HCT116 (cell line): Measurements from ENCODE around the gene MYZAP. TPM values are rescaled to one million over a fixed set of nuclear protein-coding genes. Genes with fewer than 3 reads are reported as not detected.

Experiments
- ATAC-seq: fragments of 200-7000 bp; cut with Tn5 transposase; 2 replicates; pipeline ENCODE4 v1.9.1; 2020; ENCODE audit warnings: mild to moderate bottlenecking, moderate library complexity
- BruUV-seq: library from RNA; stranded (reverse); fragments of 400-500 nt; replicated peaks from 2 replicates; lab custom pipeline; 2021; lab: Mats Ljungman, UMichigan
- CTCF ChIA-PET: fragments of 300-600 bp; sonication (Branson Sonifier 250); formaldehyde crosslinking; loops from one replicate; lab custom pipeline; 2021; ENCODE audit warnings: antibody characterized with exemption; lab: Charles Lee
- POLR2A ChIA-PET: fragments of 300-600, 350-600 bp; sonication (Branson Sonifier 250); formaldehyde crosslinking; loops from one replicate; lab custom pipeline; 2021; ENCODE audit warnings: antibody characterized with exemption; lab: Charles Lee
- RAD21 ChIA-PET, 2 experiments: fragments of 300-600 bp; sonication (Branson Sonifier 250); formaldehyde crosslinking; loops; one replicate each; lab custom pipeline; 2023; ENCODE audit warnings: low total read pairs in 2 of 2; ENCODE audit not compliant: uncharacterized antibody in 2 of 2, unreplicated experiment in 2 of 2, low non-redundant PET in 1 of 2; lab: Charles Lee
- DNase-seq: peaks from one replicate; pipeline ENCODE4 v3.0.0-alpha.2; 2010; ENCODE audit warnings: low read depth, low spot score
- H2AFZ ChIP-seq: fragments of 200-600 bp; shearing (Covaris generic), sonication (generic); 2 replicates; pipeline ENCODE4 v1.6.1; 2017; ENCODE audit warnings: low read depth, mixed run types, mixed read lengths, antibody characterized with exemption, low read length; ENCODE audit not compliant: poor library complexity, severe bottlenecking
- H3K27ac ChIP-seq: 2 replicates; pipeline ENCODE4 v1.5.1; 2012; ENCODE audit warnings: low read depth, low read length
- H3K27me3 ChIP-seq: fragments of 200-600 bp; sonication (generic); 2 replicates; pipeline ENCODE4 v1.6.1; 2016; ENCODE audit warnings: mixed run types, low read length, mixed read lengths; ENCODE audit not compliant: insufficient read depth
- H3K36me3 ChIP-seq, 2 experiments: fragments of 200-500 bp in 1 of 2; fragments of 200-600 bp in 1 of 2; sonication (Bioruptor generic) in 1 of 2; sonication (generic) in 1 of 2; 2 replicates each; pipeline versions ENCODE4 v1.5.1 to v1.6.1; 2014 to 2016; ENCODE audit warnings: low read length in 2 of 2, inconsistent platforms in 1 of 2, mixed read lengths in 1 of 2, mixed run types in 1 of 2; ENCODE audit not compliant: insufficient read depth in 2 of 2, control insufficient read depth in 1 of 2
- H3K4me1 ChIP-seq, 2 experiments: fragments of 200-600 bp in 1 of 2; sonication (generic) in 1 of 2; 2 replicates each; pipeline versions ENCODE4 v1.5.1 to v1.6.1; 2012 to 2017; ENCODE audit warnings: low read length in 2 of 2, inconsistent platforms in 1 of 2, mild to moderate bottlenecking in 1 of 2, mixed read lengths in 1 of 2, mixed run types in 1 of 2, moderate library complexity in 1 of 2; ENCODE audit not compliant: insufficient read depth in 2 of 2, control insufficient read depth in 1 of 2
- H3K4me2 ChIP-seq: fragments of 200-600 bp; sonication (generic); 2 replicates; pipeline ENCODE4 v1.6.1; 2017; ENCODE audit warnings: mixed run types, low read length, mixed read lengths
- H3K4me3 ChIP-seq, 2 experiments: fragments of 200-600 bp in 1 of 2; sonication (generic) in 1 of 2; replicated peaks in 1 of 2; 2 replicates each; pipeline ENCODE4 v1.5.1; 2011 to 2016; ENCODE audit warnings: low read length in 2 of 2, control low read depth in 1 of 2, low read depth in 1 of 2, mild to moderate bottlenecking in 1 of 2, mixed read lengths in 1 of 2, mixed run types in 1 of 2
- H3K79me2 ChIP-seq: fragments of 200-600 bp; sonication (generic); 2 replicates; pipeline ENCODE4 v1.6.1; 2017; ENCODE audit warnings: mild to moderate bottlenecking, mixed run types, low read length, moderate library complexity, mixed read lengths; ENCODE audit not compliant: insufficient read depth
- H3K9ac ChIP-seq: fragments of 200-600 bp; sonication (generic); 2 replicates; pipeline ENCODE4 v1.6.1; 2016; ENCODE audit warnings: low read length, mixed read lengths
- H3K9me2 ChIP-seq: fragments of 200-600 bp; sonication (generic), shearing (Covaris generic); 2 replicates; pipeline ENCODE4 v1.6.1; 2017; ENCODE audit warnings: mixed run types, mild to moderate bottlenecking, moderate library complexity; ENCODE audit not compliant: insufficient read depth
- H3K9me3 ChIP-seq, 2 experiments: fragments of 200-500 bp in 1 of 2; fragments of 200-600 bp in 1 of 2; sonication (Bioruptor generic) in 1 of 2; sonication (generic) in 1 of 2; 2 replicates each; pipeline ENCODE4 v1.6.1; 2014 to 2017; ENCODE audit warnings: low read length in 2 of 2, mixed read lengths in 2 of 2, inconsistent platforms in 1 of 2, low read depth in 1 of 2, mild to moderate bottlenecking in 1 of 2, mixed run types in 1 of 2, moderate library complexity in 1 of 2; ENCODE audit not compliant: control insufficient read depth in 1 of 2, insufficient read depth in 1 of 2
- H4K20me1 ChIP-seq: fragments of 200-600 bp; sonication (generic), shearing (Covaris generic); 2 replicates; pipeline ENCODE4 v1.6.1; 2017; ENCODE audit warnings: mixed run types, mild to moderate bottlenecking, moderate library complexity; ENCODE audit not compliant: insufficient read depth
- EGR1 ChIP-seq: IDR thresholded peaks from 2 replicates; pipeline ENCODE4 v1.6.1; 2012; ENCODE audit warnings: low read depth
- ELF1 ChIP-seq: IDR thresholded peaks from 2 replicates; pipeline ENCODE4 v1.6.1; 2012; ENCODE audit warnings: low read depth, borderline replicate concordance
- EZH2 ChIP-seq: fragments of 200-600 bp; sonication (generic); IDR thresholded peaks from 2 replicates; pipeline ENCODE4 v1.6.1; 2017; ENCODE audit warnings: antibody characterized with exemption, mixed run types
- EZH2phosphoT487 ChIP-seq: fragments of 200-600 bp; IDR thresholded peaks from 2 replicates; pipeline ENCODE4 v1.6.1; 2018; ENCODE audit warnings: antibody characterized with exemption, borderline replicate concordance
- JUND ChIP-seq: IDR thresholded peaks from 2 replicates; pipeline ENCODE4 v1.6.1; 2012
- POLR2A ChIP-seq: IDR thresholded peaks from 2 replicates; pipeline ENCODE4 v1.7.0; 2011; ENCODE audit warnings: borderline replicate concordance; ENCODE audit not compliant: insufficient read depth, insufficient read length; ENCODE audit errors: extremely low read depth
- RAD21 ChIP-seq: IDR thresholded peaks from 2 replicates; pipeline ENCODE4 v1.6.1; 2012; ENCODE audit warnings: low read depth, mild to moderate bottlenecking
- SIN3A ChIP-seq: IDR thresholded peaks from 2 replicates; pipeline ENCODE4 v1.6.1; 2012; ENCODE audit warnings: low read depth
- SRF ChIP-seq: IDR thresholded peaks from 2 replicates; pipeline ENCODE4 v1.6.1; 2012; ENCODE audit warnings: low read depth
- TCF7L2 ChIP-seq: IDR thresholded peaks from 2 replicates; pipeline ENCODE4 v1.7.0; 2011; ENCODE audit warnings: borderline replicate concordance, inconsistent platforms; ENCODE audit not compliant: insufficient read depth, insufficient read length; ENCODE audit errors: extremely low read depth
- YY1 ChIP-seq: IDR thresholded peaks from 2 replicates; pipeline ENCODE4 v1.6.1; 2011; ENCODE audit warnings: low read length, low read depth, moderate library complexity, mild to moderate bottlenecking; ENCODE audit not compliant: insufficient replicate concordance; ENCODE audit errors: extremely low read depth
- ZNF274 ChIP-seq: fragments of 200-500 bp; sonication (Bioruptor generic); IDR thresholded peaks from 2 replicates; pipeline ENCODE4 v1.6.1; 2014; ENCODE audit warnings: mild to moderate bottlenecking, low read depth, low read length, inconsistent platforms
- intact Hi-C: fragments of 100-400 bp; cut with micrococcal nuclease; formaldehyde crosslinking; loops from 2 replicates; pipeline ENCODE4 v1.10.0; 2022
- total RNA-seq: library from RNA; stranded (reverse); gene quantifications from one replicate; pipeline ENCODE4 v1.2.1, GENCODE V29; 2021; ENCODE audit not compliant: unreplicated experiment
- TF ChIP-seq, protein P1 (sequence below), 3 experiments: fragments of 200-600 bp in 1 of 3; sonication (generic) in 1 of 3; IDR thresholded peaks in 2 of 3; conservative IDR thresholded peaks in 1 of 3; 2 replicates each; pipeline ENCODE4 v1.5.1; 2012 to 2017; ENCODE audit warnings: low read depth in 2 of 3, low read length in 2 of 3, antibody characterized with exemption in 1 of 3, borderline replicate concordance in 1 of 3, control low read depth in 1 of 3, mild to moderate bottlenecking in 1 of 3, mixed read lengths in 1 of 3, mixed run types in 1 of 3, moderate library complexity in 1 of 3; ENCODE audit not compliant: insufficient read depth in 1 of 3
- TF ChIP-seq, protein P2 (sequence below): IDR thresholded peaks from 2 replicates; pipeline ENCODE4 v1.6.1; 2011; ENCODE audit warnings: mild to moderate bottlenecking, low read length, moderate library complexity; ENCODE audit not compliant: insufficient replicate concordance; ENCODE audit errors: extremely low read depth
- TF ChIP-seq, protein P3 (sequence below): IDR thresholded peaks from 2 replicates; pipeline ENCODE4 v1.6.1; 2012
- TF ChIP-seq, protein P4 (sequence below): IDR thresholded peaks from 2 replicates; pipeline ENCODE4 v1.6.1; 2012; ENCODE audit warnings: low read depth

The MYZAP gene
- total RNA-seq, 1 experiment from 2014 or later, result 5.8 TPM

DNA sequence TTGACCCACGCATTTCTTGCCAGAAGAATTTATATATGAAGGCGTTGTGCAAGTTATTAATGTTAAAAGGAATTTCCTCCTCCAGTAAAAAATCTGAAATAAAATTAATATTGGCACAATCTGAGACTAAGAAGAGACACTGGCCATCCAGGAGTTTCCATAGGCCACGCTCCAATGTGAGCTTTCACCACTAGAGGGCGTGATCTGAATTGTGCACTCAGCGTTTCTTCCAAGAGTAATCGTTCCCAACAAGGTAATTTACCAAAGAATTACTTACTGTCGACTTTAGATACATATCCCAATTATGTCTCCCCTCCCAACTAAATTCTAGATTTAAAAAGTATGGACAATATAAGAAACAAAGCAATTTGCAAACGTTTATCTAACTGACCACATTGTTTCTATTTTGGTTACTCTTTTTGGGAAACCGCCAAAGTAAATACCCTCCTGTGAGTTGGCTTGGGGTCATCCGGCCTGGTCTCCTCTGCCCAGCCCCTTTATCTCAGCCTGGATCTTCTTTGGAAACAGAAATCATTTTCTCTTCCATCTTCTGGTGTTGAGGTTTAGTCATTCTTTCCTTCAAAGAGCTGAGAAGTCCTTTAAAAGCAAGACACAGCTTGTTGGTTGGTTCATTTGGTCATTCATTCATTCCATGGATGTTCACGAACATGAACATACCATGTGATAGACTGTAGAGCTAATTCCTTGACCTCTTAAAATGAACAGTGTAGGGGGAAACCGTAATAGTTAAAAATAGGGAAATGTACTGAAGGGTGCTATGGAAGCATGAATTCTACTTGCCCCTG, 141.0 kb downstream of the MYZAP start:
- peak overlapping the region; percentile 18; the same call in 1 of the 2 replicates for H3K4me2 ChIP-seq
- H3K27me3 ChIP-seq, result no peaks in the 10 kb centered on the region
- no peak overlapping the region for H3K9ac ChIP-seq
- peaks cover 0 to 6% of the 10 kb centered on the region in 2 experiments; a peak in 1 of 4 replicates for H3K9me3 ChIP-seq
- no peaks in the 10 kb centered on the region for H3K9me2 ChIP-seq
- ATAC-seq, result peak; percentile 91
- H3K27ac ChIP-seq, result no peak overlapping the region
- no peak overlapping the region for H2AFZ ChIP-seq
- RAD21 ChIA-PET, result no interaction called here
- no peaks in the 10 kb centered on the region for H3K79me2 ChIP-seq
- intact Hi-C loops, result loop anchor here (1.0 to 5.0 kb wide), 3 partner anchors 172 to 450 kb away; no protein-coding TSS in a partner anchor
- H3K4me1 ChIP-seq, result peaks cover 4% of the 10 kb centered on the region in 2 experiments; a peak in 3 of 4 replicates
- BruUV-seq, result no TSS peak
- TF ChIP-seq, protein P1, sequence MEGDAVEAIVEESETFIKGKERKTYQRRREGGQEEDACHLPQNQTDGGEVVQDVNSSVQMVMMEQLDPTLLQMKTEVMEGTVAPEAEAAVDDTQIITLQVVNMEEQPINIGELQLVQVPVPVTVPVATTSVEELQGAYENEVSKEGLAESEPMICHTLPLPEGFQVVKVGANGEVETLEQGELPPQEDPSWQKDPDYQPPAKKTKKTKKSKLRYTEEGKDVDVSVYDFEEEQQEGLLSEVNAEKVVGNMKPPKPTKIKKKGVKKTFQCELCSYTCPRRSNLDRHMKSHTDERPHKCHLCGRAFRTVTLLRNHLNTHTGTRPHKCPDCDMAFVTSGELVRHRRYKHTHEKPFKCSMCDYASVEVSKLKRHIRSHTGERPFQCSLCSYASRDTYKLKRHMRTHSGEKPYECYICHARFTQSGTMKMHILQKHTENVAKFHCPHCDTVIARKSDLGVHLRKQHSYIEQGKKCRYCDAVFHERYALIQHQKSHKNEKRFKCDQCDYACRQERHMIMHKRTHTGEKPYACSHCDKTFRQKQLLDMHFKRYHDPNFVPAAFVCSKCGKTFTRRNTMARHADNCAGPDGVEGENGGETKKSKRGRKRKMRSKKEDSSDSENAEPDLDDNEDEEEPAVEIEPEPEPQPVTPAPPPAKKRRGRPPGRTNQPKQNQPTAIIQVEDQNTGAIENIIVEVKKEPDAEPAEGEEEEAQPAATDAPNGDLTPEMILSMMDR (IDR thresholded peaks at IDR 0.05 in 2 of 3, conservative IDR thresholded peaks at IDR 0.05 in 1 of 3; ENCODE audit: borderline replicate concordance in 1 of 3, insufficient read depth in 1 of 3, low read depth in 2 of 3, low read length in 2 of 3), result peak; percentile 47 to 97 (median 89); a peak in 5 of 6 replicates
- TF ChIP-seq EGR1, result no peak
- no peak for TF ChIP-seq JUND
- TF ChIP-seq, protein P2, sequence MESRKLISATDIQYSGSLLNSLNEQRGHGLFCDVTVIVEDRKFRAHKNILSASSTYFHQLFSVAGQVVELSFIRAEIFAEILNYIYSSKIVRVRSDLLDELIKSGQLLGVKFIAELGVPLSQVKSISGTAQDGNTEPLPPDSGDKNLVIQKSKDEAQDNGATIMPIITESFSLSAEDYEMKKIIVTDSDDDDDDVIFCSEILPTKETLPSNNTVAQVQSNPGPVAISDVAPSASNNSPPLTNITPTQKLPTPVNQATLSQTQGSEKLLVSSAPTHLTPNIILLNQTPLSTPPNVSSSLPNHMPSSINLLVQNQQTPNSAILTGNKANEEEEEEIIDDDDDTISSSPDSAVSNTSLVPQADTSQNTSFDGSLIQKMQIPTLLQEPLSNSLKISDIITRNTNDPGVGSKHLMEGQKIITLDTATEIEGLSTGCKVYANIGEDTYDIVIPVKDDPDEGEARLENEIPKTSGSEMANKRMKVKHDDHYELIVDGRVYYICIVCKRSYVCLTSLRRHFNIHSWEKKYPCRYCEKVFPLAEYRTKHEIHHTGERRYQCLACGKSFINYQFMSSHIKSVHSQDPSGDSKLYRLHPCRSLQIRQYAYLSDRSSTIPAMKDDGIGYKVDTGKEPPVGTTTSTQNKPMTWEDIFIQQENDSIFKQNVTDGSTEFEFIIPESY, result no peak
- TF ChIP-seq, protein P3, sequence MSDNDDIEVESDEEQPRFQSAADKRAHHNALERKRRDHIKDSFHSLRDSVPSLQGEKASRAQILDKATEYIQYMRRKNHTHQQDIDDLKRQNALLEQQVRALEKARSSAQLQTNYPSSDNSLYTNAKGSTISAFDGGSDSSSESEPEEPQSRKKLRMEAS, result no peak
- TF ChIP-seq EZH2, result no peak
- TF ChIP-seq SRF, result no peak
- TF ChIP-seq TCF7L2, result no peak
- no peak for TF ChIP-seq SIN3A
- TF ChIP-seq POLR2A, result no peak
- TF ChIP-seq YY1, result no peak
- TF ChIP-seq, protein P4, sequence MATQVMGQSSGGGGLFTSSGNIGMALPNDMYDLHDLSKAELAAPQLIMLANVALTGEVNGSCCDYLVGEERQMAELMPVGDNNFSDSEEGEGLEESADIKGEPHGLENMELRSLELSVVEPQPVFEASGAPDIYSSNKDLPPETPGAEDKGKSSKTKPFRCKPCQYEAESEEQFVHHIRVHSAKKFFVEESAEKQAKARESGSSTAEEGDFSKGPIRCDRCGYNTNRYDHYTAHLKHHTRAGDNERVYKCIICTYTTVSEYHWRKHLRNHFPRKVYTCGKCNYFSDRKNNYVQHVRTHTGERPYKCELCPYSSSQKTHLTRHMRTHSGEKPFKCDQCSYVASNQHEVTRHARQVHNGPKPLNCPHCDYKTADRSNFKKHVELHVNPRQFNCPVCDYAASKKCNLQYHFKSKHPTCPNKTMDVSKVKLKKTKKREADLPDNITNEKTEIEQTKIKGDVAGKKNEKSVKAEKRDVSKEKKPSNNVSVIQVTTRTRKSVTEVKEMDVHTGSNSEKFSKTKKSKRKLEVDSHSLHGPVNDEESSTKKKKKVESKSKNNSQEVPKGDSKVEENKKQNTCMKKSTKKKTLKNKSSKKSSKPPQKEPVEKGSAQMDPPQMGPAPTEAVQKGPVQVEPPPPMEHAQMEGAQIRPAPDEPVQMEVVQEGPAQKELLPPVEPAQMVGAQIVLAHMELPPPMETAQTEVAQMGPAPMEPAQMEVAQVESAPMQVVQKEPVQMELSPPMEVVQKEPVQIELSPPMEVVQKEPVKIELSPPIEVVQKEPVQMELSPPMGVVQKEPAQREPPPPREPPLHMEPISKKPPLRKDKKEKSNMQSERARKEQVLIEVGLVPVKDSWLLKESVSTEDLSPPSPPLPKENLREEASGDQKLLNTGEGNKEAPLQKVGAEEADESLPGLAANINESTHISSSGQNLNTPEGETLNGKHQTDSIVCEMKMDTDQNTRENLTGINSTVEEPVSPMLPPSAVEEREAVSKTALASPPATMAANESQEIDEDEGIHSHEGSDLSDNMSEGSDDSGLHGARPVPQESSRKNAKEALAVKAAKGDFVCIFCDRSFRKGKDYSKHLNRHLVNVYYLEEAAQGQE, result no peak
- TF ChIP-seq RAD21, result peak; percentile 46; the same call in 1 of the 2 replicates
- no peak for TF ChIP-seq ZNF274
- no peak for TF ChIP-seq ELF1
- TF ChIP-seq EZH2phosphoT487, result no peak
- TF ChIP-seq, all 23 proteins: peak for 2
- H3K36me3 ChIP-seq, result no peaks in the 10 kb centered on the region
- no peak overlapping the region for H3K4me3 ChIP-seq
- ChIA-PET POLR2A (interaction anchor here (1.4 kb wide), 1 partner anchor 12 kb away, joined by 3 read pairs; no protein-coding TSS in a partner anchor), CTCF (interaction anchor here (1.0 to 4.5 kb wide), 15 partner anchors 9 to 449 kb away, joined by 3 to 35 read pairs (median 5); no protein-coding TSS in a partner anchor)
- no peaks in the 10 kb centered on the region for H4K20me1 ChIP-seq
- peak; percentile 48 for DNase-seq
